ENCODE measurements around the gene ANKRD12. TPM values are rescaled to one million over a fixed set of nuclear protein-coding genes. Genes with fewer than 3 reads are reported as not detected.

The ANKRD12 gene
- total and polyA plus RNA-seq, 2 of the 4 experiments (the other 2 are of a cell fraction): 2.6 to 12.9 TPM

GRCh38 chr18:9210966-9211365 lies 74.4 kb downstream of the ANKRD12 start:
- H4K20me1 ChIP-seq (ENCODE audit: insufficient read depth, low read length): no peaks in the 10 kb centered on the region; the same call in 1 of the 2 replicates
- H2BK15ac ChIP-seq (ENCODE audit: low read depth, low read length): no peak overlapping the region
- no peak overlapping the region for H4K8ac ChIP-seq (ENCODE audit: low read depth in 2 of 2, low read length in 2 of 2)
- H3K4me3 ChIP-seq (ENCODE audit: insufficient read depth, low read depth, low read length): no peak overlapping the region
- no peak overlapping the region for H3K27ac ChIP-seq (ENCODE audit: insufficient read depth, low read length)
- H2AFZ ChIP-seq (replicated peaks; ENCODE audit: low read length, poor library complexity): no peak overlapping the region
- no peak overlapping the region for H2AK5ac ChIP-seq (ENCODE audit: low read depth, low read length)
- ChIA-PET POLR2A (ENCODE audit: unreplicated experiment) (no interaction called here), CTCF (no interaction called here)
- no CpG with 5 or more reads among the region's 2 CpGs for WGBS, 2 experiments (ENCODE audit: extremely low coverage in 2 of 2, insufficient read length in 1 of 2)
- no peak overlapping the region for H3K14ac ChIP-seq (replicated peaks; ENCODE audit: low read depth, low read length)
- BruUV-seq (replicated peaks): no TSS peak
- H3K9me3 ChIP-seq (ENCODE audit: control insufficient read depth, insufficient read depth, low read length): no peaks in the 10 kb centered on the region
- TF ChIP-seq ELK1 (IDR thresholded peaks at IDR 0.05; ENCODE audit: borderline replicate concordance, low read depth, low read length) (no peak), MAFK (IDR thresholded peaks at IDR 0.05; ENCODE audit: low read depth, low read length) (no peak), FOS (IDR thresholded peaks at IDR 0.05; ENCODE audit: low read depth, low read length) (no peak), MXI1 (IDR thresholded peaks at IDR 0.05; ENCODE audit: borderline replicate concordance, low read depth, low read length) (no peak), NFE2L2 (IDR thresholded peaks at IDR 0.05; ENCODE audit: low read depth, low read length) (no peak), RAD21 (IDR thresholded peaks at IDR 0.05; ENCODE audit: low read length) (no peak), SMC3 (IDR thresholded peaks at IDR 0.05; ENCODE audit: low read depth, low read length) (no peak), RFX5 (IDR thresholded peaks at IDR 0.05; ENCODE audit: low read depth, low read length) (no peak)
- H3K79me1 ChIP-seq (ENCODE audit: low read depth in 1 of 2, low read length in 2 of 2): peaks cover 0 to 16% of the 10 kb centered on the region in 2 experiments; a peak in 1 of 4 replicates
- no peak overlapping the region for H4K5ac ChIP-seq (ENCODE audit: low read depth, low read length)
- no peak overlapping the region for H2BK5ac ChIP-seq (ENCODE audit: low read depth, low read length, poor library complexity, severe bottlenecking)
- H3K36me3 ChIP-seq (ENCODE audit: control insufficient read depth, insufficient read depth, low read length): peaks cover 16% of the 10 kb centered on the region
- in situ Hi-C loops (cut with MboI; ENCODE audit: low sequenced_read_pairs): no loop called here
- H4K91ac ChIP-seq (ENCODE audit: insufficient read depth, low read depth, low read length): no peak overlapping the region
- ATAC-seq (ENCODE audit: low read depth) (no peak), DNase-seq (no peak)
- no peaks in the 10 kb centered on the region for H3K27me3 ChIP-seq (ENCODE audit: control insufficient read depth, insufficient read depth, low read length)
- no peak overlapping the region for H3K23ac ChIP-seq (ENCODE audit: low read depth, low read length)
- no peak overlapping the region for H3K4ac ChIP-seq (ENCODE audit: low read depth, low read length)
- no peak overlapping the region for H2BK120ac ChIP-seq (ENCODE audit: low read depth, low read length)
- H3K4me2 ChIP-seq (ENCODE audit: low read depth, low read length): no peak overlapping the region
- no peaks in the 10 kb centered on the region; the same call in 1 of the 2 replicates for H3K9me1 ChIP-seq (ENCODE audit: insufficient read depth, low read length)
- no peak overlapping the region for H2BK20ac ChIP-seq (ENCODE audit: low read depth, low read length)
- H3K4me1 ChIP-seq (ENCODE audit: control insufficient read depth, insufficient read depth, low read length): no peaks in the 10 kb centered on the region
- H2AK9ac ChIP-seq (replicated peaks; ENCODE audit: low read depth, low read length, poor library complexity): no peak overlapping the region
- no peak overlapping the region for H3K9ac ChIP-seq (ENCODE audit: low read depth, low read length)
- intact Hi-C loops (cut with micrococcal nuclease): no loop called here
- H3K18ac ChIP-seq (ENCODE audit: low read depth, low read length): no peak overlapping the region
- dilution Hi-C loops (cut with HindIII; ENCODE audit: low sequenced_read_pairs, unreplicated experiment): no loop called here
- no peak overlapping the region for H3K56ac ChIP-seq (ENCODE audit: extremely low read depth, insufficient read depth, low read length)
